Progenitor cell of endocrine pancreas (in vitro differentiated cells): Measurements from ENCODE around the gene PHF13. TPM values are rescaled to one million over a fixed set of nuclear protein-coding genes. Genes with fewer than 3 reads are reported as not detected.

Source experiments
- DNase-seq: peaks from one replicate; pipeline ENCODE4 v3.0.0; 2021; ENCODE audit warnings: low spot score; ENCODE audit not compliant: unreplicated experiment
- H3K27ac Mint-ChIP-seq: 2 replicates; pipeline ENCODE4 v1.8.0; 2021; ENCODE audit warnings: mild to moderate bottlenecking, moderate library complexity, mixed read lengths
- H3K27me3 Mint-ChIP-seq: 2 replicates; pipeline ENCODE4 v1.8.0; 2021; ENCODE audit warnings: mixed read lengths
- H3K36me3 Mint-ChIP-seq: 2 replicates; pipeline ENCODE4 v1.8.0; 2022; ENCODE audit warnings: mixed read lengths; ENCODE audit not compliant: insufficient read depth
- H3K4me1 Mint-ChIP-seq: 2 replicates; pipeline ENCODE4 v1.8.0; 2021; ENCODE audit warnings: low read depth, mixed read lengths
- H3K4me3 Mint-ChIP-seq: 2 replicates; pipeline ENCODE4 v1.8.0; 2021; ENCODE audit warnings: low read depth, mild to moderate bottlenecking, moderate library complexity, mixed read lengths
- H3K9me3 Mint-ChIP-seq: 2 replicates; pipeline ENCODE4 v1.8.0; 2021; ENCODE audit warnings: low read depth, mixed read lengths
- total RNA-seq: library from RNA; stranded (reverse); gene quantifications from 2 replicates; pipeline ENCODE4 v1.2.1, GENCODE V29; 2021
- TF ChIP-seq, protein P1 (sequence below): fragments of 200-600 bp; sonication (generic); IDR thresholded peaks from one replicate; pipeline ENCODE4 v1.5.0; 2021; ENCODE audit warnings: antibody characterized with exemption, mild to moderate bottlenecking; ENCODE audit not compliant: unreplicated experiment

The PHF13 gene
- total RNA-seq, 1 donor from 2014 or later, result 29.1 TPM

DNA sequence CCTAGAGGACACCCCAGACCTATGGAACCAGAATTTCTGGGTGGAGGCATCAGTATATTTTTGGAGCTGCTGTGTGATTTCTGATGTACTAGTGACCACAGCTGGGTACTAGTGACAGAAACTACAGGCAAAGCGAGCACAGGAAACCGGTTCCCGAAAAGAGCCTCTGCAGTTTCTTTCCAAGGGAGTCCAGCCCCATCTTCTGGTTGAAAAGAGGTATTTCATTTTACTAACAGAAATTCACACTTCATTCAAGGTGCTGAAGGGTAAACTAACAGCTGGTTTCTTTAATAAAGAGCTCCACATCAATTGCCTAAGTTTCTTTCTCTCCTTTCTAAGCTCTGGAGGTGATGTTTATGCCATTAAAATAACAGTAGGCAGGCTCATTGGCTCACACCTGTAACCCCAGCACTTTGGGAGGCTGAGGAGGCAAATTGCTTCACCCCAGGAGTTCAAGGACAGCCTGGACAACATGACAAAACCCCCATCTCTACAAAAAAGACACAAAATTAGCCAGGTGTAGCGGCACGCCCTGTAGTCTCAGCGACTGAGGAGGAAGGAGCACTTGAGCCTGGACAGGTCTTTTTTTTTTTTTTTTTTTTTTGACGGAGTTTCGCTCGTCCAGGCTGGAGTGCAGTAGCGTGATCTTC, 33.1 kb downstream of the PHF13 start:
- TF ChIP-seq, protein P1, sequence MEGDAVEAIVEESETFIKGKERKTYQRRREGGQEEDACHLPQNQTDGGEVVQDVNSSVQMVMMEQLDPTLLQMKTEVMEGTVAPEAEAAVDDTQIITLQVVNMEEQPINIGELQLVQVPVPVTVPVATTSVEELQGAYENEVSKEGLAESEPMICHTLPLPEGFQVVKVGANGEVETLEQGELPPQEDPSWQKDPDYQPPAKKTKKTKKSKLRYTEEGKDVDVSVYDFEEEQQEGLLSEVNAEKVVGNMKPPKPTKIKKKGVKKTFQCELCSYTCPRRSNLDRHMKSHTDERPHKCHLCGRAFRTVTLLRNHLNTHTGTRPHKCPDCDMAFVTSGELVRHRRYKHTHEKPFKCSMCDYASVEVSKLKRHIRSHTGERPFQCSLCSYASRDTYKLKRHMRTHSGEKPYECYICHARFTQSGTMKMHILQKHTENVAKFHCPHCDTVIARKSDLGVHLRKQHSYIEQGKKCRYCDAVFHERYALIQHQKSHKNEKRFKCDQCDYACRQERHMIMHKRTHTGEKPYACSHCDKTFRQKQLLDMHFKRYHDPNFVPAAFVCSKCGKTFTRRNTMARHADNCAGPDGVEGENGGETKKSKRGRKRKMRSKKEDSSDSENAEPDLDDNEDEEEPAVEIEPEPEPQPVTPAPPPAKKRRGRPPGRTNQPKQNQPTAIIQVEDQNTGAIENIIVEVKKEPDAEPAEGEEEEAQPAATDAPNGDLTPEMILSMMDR, result peak; percentile 67
- no peak for DNase-seq
- H3K27ac Mint-ChIP-seq, result no peak overlapping the region
- no peaks in the 10 kb centered on the region for H3K4me1 Mint-ChIP-seq
- H3K4me3 Mint-ChIP-seq, result no peak overlapping the region
- H3K27me3 Mint-ChIP-seq, result no peaks in the 10 kb centered on the region
- no peaks in the 10 kb centered on the region for H3K9me3 Mint-ChIP-seq
- H3K36me3 Mint-ChIP-seq, result peaks cover 16% of the 10 kb centered on the region

DNA sequence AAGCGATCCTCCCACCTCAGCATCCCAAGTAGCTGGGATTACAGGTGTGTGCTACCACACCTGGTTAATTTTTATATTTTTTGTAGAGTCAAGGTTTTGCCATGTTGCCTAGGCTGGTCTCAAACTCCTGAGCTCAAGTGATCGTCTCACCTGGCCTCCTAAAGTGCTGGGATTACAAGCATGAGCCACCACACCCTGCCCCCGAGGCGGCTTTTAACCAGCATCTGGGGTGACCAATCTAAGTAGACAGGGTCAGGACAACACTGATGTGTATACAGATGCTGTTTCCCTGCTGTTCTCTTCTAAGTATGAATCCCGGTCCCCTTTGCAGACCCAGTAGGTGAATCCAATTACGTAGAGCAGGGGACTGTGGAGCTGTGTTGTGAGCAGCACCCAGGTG, 35.0 kb downstream of the PHF13 start:
- DNase-seq, result no peak
- Mint-ChIP-seq H3K27me3 (no peaks in the 10 kb centered on the region), H3K36me3 (peaks cover 8% of the 10 kb centered on the region), H3K9me3 (no peaks in the 10 kb centered on the region), H3K4me3 (no peak overlapping the region), H3K27ac (no peak overlapping the region), H3K4me1 (no peaks in the 10 kb centered on the region)
- TF ChIP-seq, protein P1, result no peak

DNA sequence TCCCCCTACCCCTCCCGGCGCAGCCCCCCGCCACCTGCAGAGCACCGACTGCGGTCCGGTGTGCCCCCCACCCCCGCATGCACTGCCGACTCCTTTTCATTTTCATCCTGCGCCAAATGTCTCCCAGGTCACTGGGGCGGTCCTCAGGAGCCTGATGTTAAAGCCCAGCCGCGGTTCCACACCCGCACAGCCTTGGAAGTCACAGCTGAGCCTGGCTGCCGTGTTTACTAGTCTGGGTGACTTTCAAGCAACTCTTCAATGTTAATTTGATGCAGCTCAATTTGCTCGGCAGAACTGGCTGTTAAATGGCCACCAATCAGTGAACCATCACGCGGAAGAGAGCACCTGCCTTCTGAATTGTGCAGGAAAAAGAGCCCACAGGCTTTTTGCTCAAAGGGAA, 38.4 kb downstream of the PHF13 start:
- Mint-ChIP-seq H3K4me1 (no peaks in the 10 kb centered on the region), H3K27ac (no peak overlapping the region)
- TF ChIP-seq, protein P1, result no peak

DNA sequence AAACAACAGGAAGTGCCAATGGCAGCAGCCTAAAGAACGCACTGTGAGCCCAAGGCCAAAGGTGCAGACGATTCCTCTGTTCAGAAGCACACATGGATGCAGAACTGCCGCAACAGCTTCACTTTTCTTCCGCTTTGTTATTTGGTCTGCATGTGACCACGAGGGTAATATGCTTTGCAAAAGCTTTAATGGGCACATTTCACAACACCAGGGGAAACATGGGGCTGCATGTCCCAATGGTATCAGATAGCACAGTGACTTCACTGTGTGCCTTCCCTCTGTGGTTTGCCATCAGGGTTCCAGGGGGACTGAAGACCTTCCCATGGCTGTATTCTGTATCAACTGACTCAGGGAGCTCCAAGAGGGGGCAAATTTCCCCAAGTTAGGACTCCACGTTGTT, 39.5 kb downstream of the PHF13 start:
- Mint-ChIP-seq H3K4me3 (no peak overlapping the region), H3K36me3 (peaks cover 7% of the 10 kb centered on the region), H3K4me1 (no peaks in the 10 kb centered on the region), H3K27me3 (no peaks in the 10 kb centered on the region), H3K9me3 (no peaks in the 10 kb centered on the region), H3K27ac (peak overlapping the region; percentile 21)
- DNase-seq, result no peak
- TF ChIP-seq, protein P1, result no peak

More for the DNA sequence above, 38.4 kb downstream of the PHF13 start:
- no peak overlapping the region for H3K4me3 Mint-ChIP-seq
- H3K36me3 Mint-ChIP-seq, result peaks cover 8% of the 10 kb centered on the region
- no peaks in the 10 kb centered on the region for H3K9me3 Mint-ChIP-seq
- no peaks in the 10 kb centered on the region for H3K27me3 Mint-ChIP-seq
- no peak for DNase-seq

DNA sequence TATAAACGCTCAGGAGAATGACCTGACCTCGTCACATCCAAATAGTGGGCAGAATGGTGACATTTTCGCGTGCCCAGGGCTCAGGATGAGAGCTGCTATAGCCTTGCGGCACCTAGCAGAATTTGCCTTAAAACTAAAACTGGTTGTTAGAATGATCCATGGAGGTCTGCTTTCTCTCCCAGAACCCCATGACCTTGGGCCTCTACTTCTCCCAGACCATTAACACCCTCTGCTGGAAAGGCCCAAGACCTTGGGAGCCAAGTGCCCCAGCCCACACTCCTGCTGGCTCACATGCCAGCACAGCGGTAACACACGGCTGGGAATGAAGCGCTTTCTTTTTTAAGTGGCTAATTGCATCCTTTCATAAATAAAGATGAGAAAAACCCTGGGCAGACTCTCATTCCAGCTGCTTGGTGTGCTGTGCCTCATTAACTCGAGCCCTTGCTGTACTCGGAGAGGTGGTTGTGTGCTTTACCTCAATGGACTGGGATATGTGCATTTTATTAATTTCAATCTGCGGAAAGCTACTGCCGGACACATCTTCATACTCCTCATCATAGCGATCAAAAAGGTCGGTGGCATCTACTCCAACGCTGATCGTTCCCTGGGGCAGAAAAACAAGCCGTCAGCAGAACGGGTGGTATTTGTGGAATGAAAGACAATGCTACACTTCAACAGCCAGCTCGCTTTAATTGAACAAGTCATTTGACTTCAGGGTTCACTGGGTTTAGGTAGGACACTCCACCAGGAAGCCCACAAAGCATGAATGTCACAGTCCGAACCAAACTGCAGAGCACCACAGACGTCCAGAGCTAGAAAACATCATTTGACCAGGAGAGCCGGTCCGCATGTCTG, 40.1 kb downstream of the PHF13 start:
- TF ChIP-seq, protein P1, result no peak
- H3K4me3 Mint-ChIP-seq, result no peak overlapping the region
- DNase-seq, result no peak
- peaks cover 7% of the 10 kb centered on the region for H3K36me3 Mint-ChIP-seq
- H3K4me1 Mint-ChIP-seq, result no peaks in the 10 kb centered on the region
- H3K27ac Mint-ChIP-seq, result peak overlapping the region; percentile 73
- no peaks in the 10 kb centered on the region for H3K9me3 Mint-ChIP-seq
- no peaks in the 10 kb centered on the region for H3K27me3 Mint-ChIP-seq
